Smooth muscle cell (in vitro differentiated cells): ENCODE results near the gene SEMA5A. TPM values are rescaled to one million over a fixed set of nuclear protein-coding genes. Genes with fewer than 3 reads are reported as not detected.

Experiments
- DNase-seq: peaks from one replicate; lab custom pipeline; 2025; ENCODE audit not compliant: unreplicated experiment; lab: John Stamatoyannopoulos, UW
- H2AFZ ChIP-seq: fragments of 200-600 bp; sonication (generic); 2 replicates; pipeline ENCODE4 v1.6.0; 2016; ENCODE audit warnings: antibody characterized with exemption, low read depth, mild to moderate bottlenecking
- H3F3A ChIP-seq: fragments of 200-600 bp; sonication (generic); 2 replicates; pipeline ENCODE4 v1.6.0; 2017; ENCODE audit warnings: antibody characterized with exemption, low read depth
- H3K27ac ChIP-seq: fragments of 200-600 bp; sonication (generic); 2 replicates; pipeline ENCODE4 v1.5.1; 2016; ENCODE audit warnings: low read depth, mild to moderate bottlenecking
- H3K27me3 ChIP-seq: fragments of 200-600 bp; sonication (generic); 2 replicates; pipeline ENCODE4 v1.6.1; 2016; ENCODE audit warnings: low read depth, mild to moderate bottlenecking
- H3K36me3 ChIP-seq: fragments of 200-600 bp; sonication (generic); 2 replicates; pipeline ENCODE4 v1.5.1; 2016; ENCODE audit warnings: low read depth
- H3K4me1 ChIP-seq: fragments of 200-600 bp; sonication (generic); 2 replicates; pipeline ENCODE4 v1.5.1; 2016; ENCODE audit warnings: low read depth
- H3K4me2 ChIP-seq: fragments of 200-600 bp; sonication (generic); 2 replicates; pipeline ENCODE4 v1.6.0; 2016; ENCODE audit warnings: mild to moderate bottlenecking
- H3K4me3 ChIP-seq: fragments of 200-600 bp; sonication (generic); 2 replicates; pipeline ENCODE4 v1.5.1; 2016; ENCODE audit warnings: mild to moderate bottlenecking
- H3K79me2 ChIP-seq: fragments of 200-600 bp; sonication (generic); 2 replicates; pipeline ENCODE4 v1.6.0; 2016; ENCODE audit warnings: low read depth, mild to moderate bottlenecking
- H3K9ac ChIP-seq: fragments of 200-600 bp; sonication (generic); 2 replicates; pipeline ENCODE4 v1.6.0; 2016; ENCODE audit warnings: low read depth
- H3K9me3 ChIP-seq: fragments of 200-600 bp; sonication (generic); replicated peaks from 2 replicates; pipeline ENCODE4 v1.5.1; 2016; ENCODE audit warnings: low read depth
- H4K20me1 ChIP-seq: fragments of 200-600 bp; sonication (generic); 2 replicates; pipeline ENCODE4 v1.6.0; 2016; ENCODE audit warnings: low read depth
- CTCF ChIP-seq: fragments of 200-600 bp; sonication (generic); IDR thresholded peaks from 2 replicates; pipeline ENCODE4 v1.5.1; 2017; ENCODE audit warnings: borderline replicate concordance, mild to moderate bottlenecking, antibody characterized with exemption; ENCODE audit not compliant: insufficient read depth, poor library complexity, severe bottlenecking
- WGBS: methylation state at CpG from one replicate; pipeline ENCODE4 v1.1.7; 2016; ENCODE audit warnings: low lambda C conversion rate; 5-methylcytosine and 5-hydroxymethylcytosine counted together
- polyA plus RNA-seq: library from polyadenylated mRNA; unstranded; fragments of >200 nt; fragmentation: Nextera tagmentation; extraction: Ambion mirVana; gene quantifications from 2 replicates; pipeline ENCODE4 v1.2.1, GENCODE V29; 2016
- total RNA-seq: library from RNA; depleted of rRNA; stranded (reverse); fragments of >200 nt; gene quantifications from 2 replicates; pipeline ENCODE4 v1.2.3, GENCODE V29; 2014

SEMA5A gene
- total and polyA plus RNA-seq, 2 experiments from 2014 or later: 21.6 to 65.1 TPM

DNA sequence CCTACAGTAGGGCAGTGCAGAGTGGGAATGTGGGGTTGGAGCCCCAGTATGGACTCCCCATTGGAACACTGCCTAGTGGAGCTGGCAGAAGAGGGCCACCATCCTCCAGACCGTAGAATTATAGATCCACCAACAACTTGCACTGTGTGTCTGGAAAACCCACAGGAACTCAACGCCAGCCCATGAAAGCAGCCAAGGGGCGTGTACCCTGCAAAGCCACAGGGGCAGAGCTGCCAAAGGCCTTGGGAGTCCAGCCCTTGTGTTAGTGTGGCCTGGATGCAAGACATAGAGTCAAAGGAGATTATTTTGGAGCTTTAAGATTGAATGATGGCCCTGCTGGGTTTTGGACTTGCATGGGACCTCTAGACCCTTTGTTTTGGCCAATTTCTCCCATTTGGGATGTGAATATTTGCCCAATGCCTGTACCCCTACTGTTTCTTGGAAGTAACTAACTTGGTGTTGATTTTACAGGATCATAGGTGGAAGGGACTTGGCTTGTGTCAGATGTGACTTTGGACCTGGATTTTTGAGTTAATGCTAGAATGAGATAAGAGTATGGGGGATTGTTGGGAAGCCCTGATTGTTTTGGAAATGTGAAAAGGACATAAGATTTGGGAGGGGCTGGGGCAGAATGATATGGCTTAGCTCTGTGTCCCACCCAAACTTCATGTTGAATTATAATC is 266.8 kb downstream of the SEMA5A start:
- WGBS: 98% methylated on average over 3 of the region's 3 CpGs
- no peak for TF ChIP-seq CTCF
- no peaks in the 10 kb centered on the region for H3K4me1 ChIP-seq
- H3K79me2 ChIP-seq: peaks cover 28% of the 10 kb centered on the region
- no peak overlapping the region for H3K9ac ChIP-seq
- no peaks in the 10 kb centered on the region for H3K36me3 ChIP-seq
- no peak overlapping the region for H3K4me3 ChIP-seq
- no peak overlapping the region for H3K4me2 ChIP-seq
- no peak for DNase-seq
- no peaks in the 10 kb centered on the region for H4K20me1 ChIP-seq
- no peak overlapping the region for H3K27ac ChIP-seq
- no peaks in the 10 kb centered on the region for H3F3A ChIP-seq
- H2AFZ ChIP-seq: no peak overlapping the region
- no peaks in the 10 kb centered on the region for H3K27me3 ChIP-seq
- no peaks in the 10 kb centered on the region for H3K9me3 ChIP-seq

DNA sequence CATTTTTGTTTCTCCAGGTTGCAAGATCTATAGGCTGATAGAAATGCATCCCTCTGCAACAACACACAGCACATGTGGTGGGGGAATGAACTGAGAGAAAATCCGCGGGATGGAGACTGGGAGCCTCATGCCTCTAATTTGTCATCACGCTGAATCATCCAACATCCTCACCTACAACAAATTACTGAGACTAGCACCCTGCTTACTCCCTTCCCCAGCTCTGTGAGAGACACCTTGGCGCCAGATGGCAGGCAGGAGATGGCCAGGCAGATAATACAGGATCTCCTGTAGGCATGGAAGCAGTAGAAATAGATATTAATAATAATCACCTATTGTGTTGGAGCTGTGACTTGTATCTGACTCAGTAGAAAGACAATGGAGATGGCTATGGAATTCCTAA is 276.9 kb downstream of the SEMA5A start:
- no peak for TF ChIP-seq CTCF
- no peaks in the 10 kb centered on the region for H3K27me3 ChIP-seq
- no peaks in the 10 kb centered on the region for H4K20me1 ChIP-seq
- H3K27ac ChIP-seq: peak overlapping the region; percentile 38
- H3F3A ChIP-seq: peaks cover 15% of the 10 kb centered on the region
- DNase-seq: no peak
- peaks cover 23% of the 10 kb centered on the region for H3K4me1 ChIP-seq
- WGBS: 29% methylated on average over 4 of the region's 4 CpGs
- H3K4me2 ChIP-seq: peak overlapping the region; percentile 6
- no peak overlapping the region for H3K4me3 ChIP-seq
- no peak overlapping the region for H2AFZ ChIP-seq
- H3K9me3 ChIP-seq: no peaks in the 10 kb centered on the region
- H3K9ac ChIP-seq: no peak overlapping the region
- H3K79me2 ChIP-seq: peaks cover under 1% of the 10 kb centered on the region
- H3K36me3 ChIP-seq: no peaks in the 10 kb centered on the region

- Histone ChIP-seq H3K9me3 (no peaks in the 10 kb centered on the region), H3F3A (peaks cover 15% of the 10 kb centered on the region), H3K27ac (peak overlapping the region; percentile 38), H3K9ac (no peak overlapping the region), H3K4me1 (peaks cover 23% of the 10 kb centered on the region), H3K27me3 (no peaks in the 10 kb centered on the region), H3K4me2 (peak overlapping the region; percentile 6), H4K20me1 (no peaks in the 10 kb centered on the region), H3K36me3 (no peaks in the 10 kb centered on the region), H3K4me3 (no peak overlapping the region), H3K79me2 (peaks cover 8% of the 10 kb centered on the region), H2AFZ (no peak overlapping the region)
- no peak for DNase-seq
- no peak for TF ChIP-seq CTCF
- 19% methylated on average over 3 of the region's 3 CpGs for WGBS
Measured at GRCh38 chr5:9268226-9268625, 277.6 kb downstream of the SEMA5A start.
